GM18868 (cell line): Measurements from ENCODE around the gene UPB1.
"Not testable (repeated sequence)": the region's sequence is repeated elsewhere in the genome, so short reads cannot be mapped to it uniquely, and the experiment has no call there.

Experiments
- ATAC-seq: cut with Tn5 transposase; IDR thresholded peaks from one replicate; pipeline ENCODE4 v1.9.1; 2021; ENCODE audit warnings: mild to moderate bottlenecking, moderate library complexity; ENCODE audit not compliant: unreplicated experiment

UPB1 gene

GRCh38 chr22:24526191-24526590 is 31.1 kb downstream of the UPB1 start:
- ATAC-seq = no peak

DNA sequence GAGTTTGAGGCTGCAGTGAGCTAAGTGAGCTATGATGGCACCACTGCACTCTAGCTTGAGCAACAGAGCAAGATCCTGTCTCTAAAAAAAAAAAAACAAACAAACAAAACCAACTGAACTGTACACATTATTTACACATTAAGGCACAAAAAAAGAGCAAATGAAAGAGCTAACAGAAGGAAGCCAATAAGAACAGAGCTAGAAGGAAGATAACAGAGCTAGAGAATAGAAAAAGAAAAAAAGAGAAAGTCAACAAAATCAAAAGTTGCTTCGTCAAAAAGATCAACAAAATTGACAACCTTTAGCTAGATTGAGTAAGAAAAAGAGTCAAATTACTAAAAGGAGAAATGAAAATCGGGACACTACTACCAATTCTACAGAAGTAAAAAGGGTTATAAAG is 34.8 kb downstream of the UPB1 start:
- ATAC-seq = no peak

GRCh38 chr22:24530968-24531367 is 35.8 kb downstream of the UPB1 start:
- ATAC-seq = not testable (repeated sequence)

DNA sequence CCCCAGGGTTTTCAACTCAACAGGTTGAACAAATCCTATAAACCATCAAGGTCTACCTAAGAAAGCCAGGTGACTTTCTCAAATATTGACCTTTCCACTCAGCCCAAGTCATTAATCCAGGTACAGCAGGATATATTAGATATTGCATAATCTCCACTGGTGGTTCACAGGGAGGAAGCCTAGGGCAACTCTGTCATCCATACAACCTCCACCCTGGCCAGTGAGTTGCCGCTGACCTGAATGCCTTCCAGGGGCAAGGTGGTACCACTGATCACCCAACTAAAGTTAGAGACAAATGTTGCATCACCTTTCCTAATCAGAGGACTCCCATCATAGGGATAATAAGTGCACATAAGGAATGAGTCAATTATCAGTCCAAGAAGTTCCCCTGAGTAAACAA is 36.9 kb downstream of the UPB1 start:
- no peak for ATAC-seq

GRCh38 chr22:24535348-24535747 is 40.2 kb downstream of the UPB1 start:
- no peak for ATAC-seq

DNA sequence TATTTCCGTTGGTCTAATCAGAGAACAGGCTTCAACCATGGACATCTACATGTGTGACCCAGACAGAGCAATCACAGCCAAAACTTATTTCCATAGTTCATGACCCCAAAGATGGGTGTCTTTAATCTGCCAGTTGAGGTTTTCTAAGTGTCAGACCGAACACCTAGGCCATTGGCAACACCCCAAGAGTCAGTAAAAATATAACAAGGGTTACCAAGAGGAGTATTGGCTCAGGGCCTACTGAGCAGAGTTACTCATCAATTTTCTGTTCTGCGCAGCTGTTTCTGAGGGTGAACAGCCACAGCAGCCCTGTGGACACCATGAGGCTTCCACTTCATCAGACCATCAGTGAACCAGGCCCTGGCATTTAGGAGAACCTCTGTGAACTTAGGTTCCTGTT is 41.0 kb downstream of the UPB1 start:
- ATAC-seq = no peak

DNA sequence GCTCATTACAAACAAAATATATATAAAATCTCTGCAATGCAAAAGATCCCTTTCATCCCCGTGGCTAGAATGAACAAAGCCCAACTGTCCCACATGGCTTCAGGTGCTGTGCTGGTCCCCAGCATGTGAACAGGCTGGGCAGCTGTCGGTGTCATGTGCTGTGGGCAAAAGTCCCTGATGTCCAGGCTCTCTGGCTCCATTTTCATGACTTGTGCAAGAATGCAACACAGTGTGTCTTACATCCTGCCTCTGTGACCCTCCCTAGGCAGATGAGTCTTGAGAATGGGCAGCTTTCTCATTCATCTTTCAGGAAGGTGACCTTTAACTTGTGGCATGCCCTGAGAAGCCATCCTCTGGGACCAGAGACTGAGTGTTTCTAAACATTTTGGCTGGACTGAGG is 45.3 kb downstream of the UPB1 start:
- no peak for ATAC-seq

DNA sequence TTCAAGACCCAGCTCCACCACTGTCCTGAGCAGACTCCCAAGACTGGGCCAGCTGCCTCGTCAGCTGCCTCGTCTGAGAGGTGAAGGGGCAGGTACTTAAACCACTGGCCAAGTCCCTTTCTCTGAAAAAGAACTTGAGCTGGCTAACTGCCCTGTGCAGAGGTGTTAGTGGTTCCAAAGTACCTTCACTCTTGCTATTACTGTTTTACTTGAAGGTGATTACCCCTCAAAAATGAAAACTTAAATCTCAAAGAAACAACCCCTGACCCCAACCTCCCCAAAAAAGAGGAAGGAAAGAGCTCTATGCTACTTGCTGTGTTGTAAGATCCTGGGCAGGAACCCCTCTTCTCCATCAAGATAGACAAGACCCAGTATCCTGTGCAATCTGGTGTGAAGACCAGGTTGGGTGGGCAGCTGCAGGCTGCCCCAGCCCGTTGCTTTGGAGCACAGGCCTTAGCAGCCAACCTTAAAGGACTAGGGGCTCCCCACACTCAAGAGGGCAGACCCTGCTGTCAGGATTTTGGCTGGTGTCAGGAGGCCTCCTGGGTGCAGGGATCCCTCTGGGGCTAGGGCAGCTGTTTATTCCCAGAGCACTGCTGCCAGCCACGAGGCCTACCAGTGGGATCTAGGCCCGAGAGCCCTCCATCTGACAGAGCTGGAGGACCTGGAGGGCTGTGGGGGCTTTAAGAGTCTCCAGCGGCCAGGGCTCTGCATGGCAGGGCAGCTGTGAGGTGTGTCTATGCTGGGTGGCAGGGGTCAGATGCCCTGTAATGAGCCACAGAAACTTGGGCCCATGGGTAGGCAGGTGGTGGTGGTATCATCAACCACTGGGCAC is 46.8 kb downstream of the UPB1 start:
- ATAC-seq = no peak

GRCh38 chr22:24542641-24543040 is 47.5 kb downstream of the UPB1 start:
- ATAC-seq = no peak

GRCh38 chr22:24543185-24543601 is 48.1 kb downstream of the UPB1 start:
- no peak for ATAC-seq

DNA sequence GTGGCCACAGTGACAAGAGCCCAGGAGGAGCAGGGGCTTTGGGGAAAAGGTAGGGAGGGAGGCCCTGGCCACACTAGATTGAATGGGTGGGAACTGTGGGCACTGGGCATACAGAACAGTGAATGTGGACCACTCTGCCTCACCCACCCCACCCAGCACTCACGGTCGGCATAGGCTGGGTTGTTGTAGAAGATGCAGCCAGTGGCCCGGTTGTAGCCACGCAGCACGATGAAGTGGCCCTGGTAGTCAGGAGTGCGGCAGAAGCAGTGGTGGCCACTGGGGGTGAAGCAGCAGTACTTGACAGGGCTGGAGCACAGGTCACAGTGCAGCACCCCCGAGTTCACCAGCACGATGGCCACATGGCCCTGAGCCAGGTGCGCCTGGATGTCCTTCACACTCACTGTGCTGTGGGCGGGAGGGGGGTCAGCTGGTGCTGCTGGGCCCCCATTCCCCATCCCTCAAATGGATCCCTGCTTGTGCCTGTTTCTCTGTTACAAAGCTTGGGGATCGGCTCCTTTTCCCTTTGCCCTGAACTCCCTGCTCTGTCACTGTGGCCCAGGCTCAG is 48.6 kb downstream of the UPB1 start:
- no peak for ATAC-seq

DNA sequence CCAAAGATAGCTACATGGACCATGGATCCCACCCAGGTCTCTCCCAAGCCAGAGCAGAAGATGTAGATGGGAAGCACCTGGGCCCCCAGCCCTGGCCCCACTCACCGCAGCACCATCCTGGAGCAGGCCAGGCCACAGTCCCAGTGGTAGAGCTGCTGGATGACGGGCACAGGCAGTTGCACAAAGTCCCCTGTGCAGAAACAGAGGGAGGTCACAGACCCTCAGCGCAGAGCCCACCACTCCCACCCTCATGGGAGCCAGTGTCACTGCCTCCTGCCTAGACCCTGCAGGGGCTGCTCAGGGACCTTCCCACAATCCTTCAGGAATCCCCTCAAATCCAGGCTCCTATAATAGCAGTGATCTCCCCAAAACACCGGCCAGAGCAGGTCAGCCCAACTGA is 53.7 kb downstream of the UPB1 start:
- no peak for ATAC-seq

DNA sequence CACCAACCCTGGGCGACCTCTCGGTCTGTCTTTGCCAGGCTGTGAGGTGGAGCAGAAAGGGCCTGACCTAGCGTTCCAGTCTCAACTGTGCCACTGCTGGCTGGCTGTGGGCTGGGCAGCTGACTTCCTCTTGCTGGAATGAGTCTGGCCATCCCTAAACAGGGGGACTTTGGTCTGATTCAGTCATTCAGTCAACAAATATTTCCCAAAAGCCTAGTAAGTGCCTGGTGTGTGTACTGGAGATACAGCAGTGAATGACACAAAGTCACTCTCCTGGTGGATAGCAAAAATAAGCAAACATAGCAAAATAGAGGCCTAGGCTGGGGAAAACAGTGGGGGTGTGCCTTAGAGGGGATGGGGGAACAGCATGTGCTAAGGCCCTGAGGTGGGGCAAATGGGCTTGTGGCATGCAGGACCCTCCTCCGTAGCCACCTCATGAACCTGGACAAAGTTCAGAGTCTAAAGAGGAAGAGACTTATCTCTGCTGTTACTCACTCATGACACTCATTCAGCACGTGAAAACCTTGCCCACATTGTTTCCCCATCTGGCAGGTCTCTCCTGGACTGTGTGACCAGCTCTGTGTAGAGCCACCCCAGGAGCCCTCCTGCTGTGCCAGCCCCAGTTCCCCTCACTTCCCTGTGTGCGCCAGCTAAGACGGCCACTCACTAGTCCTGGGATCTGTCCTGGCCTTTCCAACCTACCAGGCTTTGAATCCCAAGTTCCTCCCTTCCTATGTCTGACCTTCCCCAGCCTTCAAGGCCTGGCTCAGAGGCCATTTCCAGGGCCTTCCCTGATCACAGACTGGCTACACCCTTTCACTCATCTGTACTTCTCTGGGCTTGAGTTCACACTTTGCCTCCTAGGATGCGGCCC is 55.1 kb downstream of the UPB1 start:
- ATAC-seq = no peak

- no peak for ATAC-seq
Observed at GRCh38 chr22:24550902-24551435, 55.8 kb downstream of the UPB1 start.

DNA sequence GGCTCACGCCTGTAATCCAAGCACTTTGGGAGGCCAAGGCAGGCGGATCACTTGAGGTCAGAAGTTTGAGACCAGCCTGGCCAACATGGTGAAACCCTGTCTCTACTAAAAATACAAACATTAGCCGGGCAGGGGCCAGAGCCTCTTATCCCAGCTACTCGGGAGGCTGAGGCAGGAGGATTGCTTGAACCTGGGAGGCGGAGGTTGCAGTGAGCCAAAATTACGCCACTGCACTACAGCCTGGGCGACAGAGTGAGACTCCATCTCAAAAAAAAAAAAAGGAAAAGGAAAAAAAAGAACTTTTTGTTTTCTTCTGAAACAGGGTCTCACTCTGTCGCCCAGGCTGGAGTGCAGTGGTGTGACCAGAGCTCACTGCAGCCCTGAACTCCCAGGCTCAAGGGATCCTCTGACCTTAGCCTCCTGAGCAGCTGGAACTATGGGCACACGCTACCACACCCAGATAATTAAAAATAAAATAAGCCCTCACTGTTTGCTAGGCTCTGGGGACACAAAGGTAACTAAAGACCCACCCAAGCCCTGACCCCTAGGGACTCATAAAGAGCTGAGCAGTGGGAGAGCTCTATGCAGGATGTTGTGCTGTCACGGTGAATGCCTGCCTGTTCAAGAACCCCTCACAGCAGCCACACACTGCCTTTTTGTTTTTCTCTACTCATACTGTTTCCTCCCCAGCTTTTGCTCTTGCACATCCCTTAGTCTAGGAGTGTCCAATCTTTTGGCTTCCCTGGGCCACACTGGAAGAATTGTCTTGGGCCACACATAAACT is 57.6 kb downstream of the UPB1 start:
- ATAC-seq = not testable (repeated sequence)

DNA sequence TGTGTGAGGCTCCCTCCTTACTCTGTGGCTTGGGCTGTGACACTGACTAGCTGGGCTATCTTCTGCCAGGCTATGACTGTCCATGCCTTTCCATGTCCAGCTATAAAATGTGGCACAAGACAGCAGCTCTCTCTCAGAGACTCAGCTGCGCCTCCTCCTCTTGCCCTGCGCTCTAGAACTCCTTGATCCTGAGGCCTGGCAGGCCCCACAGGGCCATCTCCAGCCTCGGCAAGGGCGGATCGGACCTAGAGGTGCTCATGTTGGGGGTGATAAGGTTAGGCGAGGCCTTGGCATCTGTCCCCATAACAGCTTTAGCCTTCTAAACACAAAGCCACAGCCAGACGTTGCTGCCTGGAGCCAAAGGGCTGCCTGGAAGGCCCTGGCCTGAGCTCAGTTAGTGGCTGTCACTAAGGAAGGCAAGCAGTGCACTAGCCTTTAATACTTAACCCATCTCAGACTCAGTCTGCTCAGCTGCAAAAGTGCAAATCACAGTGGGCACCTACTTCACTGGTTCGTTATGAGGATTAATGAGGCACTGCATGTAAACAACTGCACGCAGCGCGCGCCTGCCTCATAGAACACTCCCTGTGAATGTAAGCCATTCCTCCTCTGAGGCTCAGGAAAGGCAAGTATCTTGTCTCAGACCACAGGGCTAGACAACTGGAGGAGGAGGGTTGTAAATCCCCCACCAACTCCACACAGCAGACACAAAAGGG is 58.6 kb downstream of the UPB1 start:
- no peak for ATAC-seq

DNA sequence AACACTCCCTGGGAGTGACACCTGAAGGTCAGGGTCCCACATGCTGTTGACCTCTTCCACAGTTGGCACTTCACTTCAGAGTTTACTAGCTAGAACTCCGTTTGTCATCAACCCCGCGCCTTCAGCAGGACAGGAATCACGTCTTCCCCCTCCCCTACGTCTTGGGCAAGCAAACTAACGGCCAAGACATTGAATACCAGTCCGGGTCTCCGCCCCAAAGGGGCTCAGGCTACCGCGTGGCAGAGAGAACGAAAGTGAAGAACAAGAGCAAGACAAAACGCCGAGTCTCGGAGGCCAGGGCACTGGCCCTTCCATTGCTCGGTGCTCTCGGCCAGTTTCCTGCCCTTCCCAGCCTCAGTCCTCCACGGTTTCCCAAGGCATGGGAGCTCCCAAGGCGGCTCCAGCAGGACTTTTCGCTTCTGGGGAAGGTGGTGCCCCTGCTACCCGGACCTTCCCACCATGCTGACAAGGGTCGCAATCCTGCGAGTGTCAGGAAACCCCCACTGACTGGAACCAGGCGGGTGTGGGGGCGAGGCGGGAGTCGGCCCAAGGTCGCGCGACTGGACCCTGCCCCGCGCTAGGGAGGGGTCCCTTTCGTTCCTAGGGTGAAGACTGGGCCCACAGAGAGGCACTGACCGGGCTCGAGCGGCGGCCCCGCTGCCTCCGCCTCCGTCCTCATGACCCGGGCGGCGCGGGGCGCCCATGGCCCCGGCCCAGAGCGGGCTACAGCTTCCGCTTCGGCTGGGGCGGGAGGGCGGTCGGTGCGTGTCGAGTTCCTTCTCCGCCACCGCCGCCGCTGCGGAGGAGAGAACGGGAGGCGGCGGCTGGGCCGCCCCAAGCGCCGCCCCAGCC is 59.4 kb downstream of the UPB1 start, which contains the start of gene GUCD1:
Gene GUCD1 (minus strand): TSS at position 826 of the 852 bp plus-strand sequence. CDS start 147 bp downstream, at position 679.
- ATAC-seq = no peak

GRCh38 chr22:24555165-24556039 is 60.3 kb downstream of the UPB1 start, which contains the start of gene SNRPD3:
Gene SNRPD3, plus strand, starts transcription at chr22:24555999. Its CDS starts 1,676 bp downstream, at chr22:24557675.
- peak; percentile 72 for ATAC-seq
